CD4-positive, CD25-positive, alpha-beta regulatory T cell (primary cell): Measurements from ENCODE around the gene SMTN. TPM values are rescaled to one million over a fixed set of nuclear protein-coding genes. Genes with fewer than 3 reads are reported as not detected.

ENCODE experiments used
- ATAC-seq, 2 donors: fragments of 150-1000 bp; cut with Tn5 transposase; one replicate each; pipeline ENCODE4 v1.10.0; 2021; ENCODE audit warnings: low read depth in 2 of 2, moderate number of reproducible peaks in 2 of 2, moderate library complexity in 1 of 2
- DNase-seq, 3 donors: peaks; one replicate each; pipeline versions ENCODE4 v3.0.0 to v3.0.0-alpha.2; 2012 to 2022; ENCODE audit warnings: mixed read lengths in 1 of 3
- H3K27ac ChIP-seq: one replicate; pipeline ENCODE4 v1.7.0; 2013; ENCODE audit warnings: mild to moderate bottlenecking, low read length; ENCODE audit not compliant: insufficient read depth, poor library complexity, severe bottlenecking
- H3K27me3 ChIP-seq: one replicate; pipeline ENCODE4 v1.7.0; 2013; ENCODE audit warnings: low read length; ENCODE audit not compliant: control insufficient read depth, insufficient read depth
- H3K36me3 ChIP-seq: one replicate; pipeline ENCODE4 v1.7.0; 2013; ENCODE audit warnings: mild to moderate bottlenecking, low read length, moderate library complexity; ENCODE audit not compliant: control insufficient read depth, insufficient read depth
- H3K4me1 ChIP-seq: 2 replicates; pipeline ENCODE4 v1.7.0; 2013; ENCODE audit warnings: mild to moderate bottlenecking, low read length; ENCODE audit not compliant: insufficient read depth, control insufficient read depth, poor library complexity, severe bottlenecking
- H3K4me3 ChIP-seq: one replicate; pipeline ENCODE4 v1.7.0; 2013; ENCODE audit warnings: low read depth, mild to moderate bottlenecking, low read length, moderate library complexity
- H3K9me3 ChIP-seq, 2 experiments: 1 replicate in 1 of 2; 2 replicates in 1 of 2; pipeline ENCODE4 v1.7.0; 2013; ENCODE audit warnings: low read length in 2 of 2, mild to moderate bottlenecking in 1 of 2, moderate library complexity in 1 of 2; ENCODE audit not compliant: control insufficient read depth in 2 of 2
- H3K27ac Mint-ChIP-seq, 3 donors: one replicate each; pipeline ENCODE4 v1.8.0; 2020 to 2022; ENCODE audit warnings: mild to moderate bottlenecking in 3 of 3, mixed read lengths in 3 of 3, moderate library complexity in 2 of 3
- H3K27me3 Mint-ChIP-seq: one replicate; pipeline ENCODE4 v1.8.0; 2022; ENCODE audit warnings: mild to moderate bottlenecking, mixed read lengths
- H3K36me3 Mint-ChIP-seq: one replicate; pipeline ENCODE4 v1.8.0; 2020; ENCODE audit warnings: mixed read lengths
- H3K4me1 Mint-ChIP-seq, 4 donors: one replicate each; pipeline ENCODE4 v1.8.0; 2020 to 2022; ENCODE audit warnings: mixed read lengths in 4 of 4, mild to moderate bottlenecking in 1 of 4
- H3K4me3 Mint-ChIP-seq, 4 donors: one replicate each; pipeline ENCODE4 v1.8.0; 2020 to 2022; ENCODE audit warnings: mild to moderate bottlenecking in 4 of 4, mixed read lengths in 4 of 4, moderate library complexity in 3 of 4
- H3K9me3 Mint-ChIP-seq, 7 donors: one replicate each; pipeline ENCODE4 v1.8.0; 2020 to 2022; ENCODE audit warnings: mixed read lengths in 7 of 7, mild to moderate bottlenecking in 3 of 7, moderate library complexity in 2 of 7
- polyA plus RNA-seq, 4 donors: library from polyadenylated mRNA; unstranded; fragments of 300-500 nt; fragmentation: Illumina TruSeq; gene quantifications; one replicate each; pipeline ENCODE4 v1.2.3, GENCODE V29; 2021
- total RNA-seq: library from RNA; stranded (reverse); gene quantifications from one replicate; pipeline ENCODE4 v1.2.3, GENCODE V29; 2022

Gene SMTN
- total and polyA plus RNA-seq, 5 donors from 2014 or later: 0.33 to 6.5 (median 0.63) TPM; not detected in 1

DNA sequence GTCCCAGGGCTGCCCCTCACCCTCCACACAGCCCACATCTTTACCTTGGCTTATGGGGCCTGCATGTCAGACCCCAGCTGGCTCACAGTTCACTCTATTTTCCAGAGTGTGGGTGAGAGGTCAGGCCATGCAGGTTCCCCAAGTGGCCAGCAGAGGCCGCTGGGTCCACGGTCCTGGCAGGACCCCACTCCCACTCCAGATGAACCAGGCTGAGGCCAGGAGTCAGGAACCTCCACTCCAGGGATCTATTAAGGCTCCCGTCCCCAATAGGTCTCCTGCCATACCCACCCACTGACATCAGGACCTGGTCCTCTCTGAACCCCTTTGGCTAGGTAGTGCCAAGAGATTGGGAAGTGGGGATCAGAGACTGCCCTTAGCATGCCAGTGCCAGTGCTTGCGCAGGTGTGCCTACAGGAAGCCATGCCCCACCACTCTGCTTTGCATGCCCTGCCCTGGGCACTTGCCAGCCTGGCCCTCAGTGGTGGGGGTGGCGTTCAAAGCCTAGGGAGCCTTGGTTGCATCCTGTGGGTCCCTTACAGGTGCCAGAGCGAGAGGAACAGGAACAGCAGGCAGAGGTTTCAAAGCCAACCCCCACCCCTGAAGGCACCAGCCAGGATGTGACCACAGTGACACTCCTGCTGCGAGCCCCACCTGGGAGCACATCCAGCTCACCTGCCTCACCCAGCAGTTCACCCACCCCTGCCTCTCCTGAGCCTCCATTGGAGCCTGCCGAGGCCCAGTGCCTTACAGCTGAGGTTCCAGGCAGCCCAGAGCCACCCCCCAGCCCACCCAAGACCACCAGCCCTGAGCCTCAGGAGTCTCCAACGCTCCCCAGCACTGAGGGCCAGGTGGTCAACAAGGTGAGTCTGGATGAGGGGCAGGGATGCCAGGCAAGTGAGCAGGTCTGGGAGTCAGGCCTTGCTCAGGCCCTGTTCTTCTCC is 8.3 kb downstream of the SMTN start:
- peak overlapping the region in 1 of 3 donors; percentile 71 for H3K27ac Mint-ChIP-seq

DNA sequence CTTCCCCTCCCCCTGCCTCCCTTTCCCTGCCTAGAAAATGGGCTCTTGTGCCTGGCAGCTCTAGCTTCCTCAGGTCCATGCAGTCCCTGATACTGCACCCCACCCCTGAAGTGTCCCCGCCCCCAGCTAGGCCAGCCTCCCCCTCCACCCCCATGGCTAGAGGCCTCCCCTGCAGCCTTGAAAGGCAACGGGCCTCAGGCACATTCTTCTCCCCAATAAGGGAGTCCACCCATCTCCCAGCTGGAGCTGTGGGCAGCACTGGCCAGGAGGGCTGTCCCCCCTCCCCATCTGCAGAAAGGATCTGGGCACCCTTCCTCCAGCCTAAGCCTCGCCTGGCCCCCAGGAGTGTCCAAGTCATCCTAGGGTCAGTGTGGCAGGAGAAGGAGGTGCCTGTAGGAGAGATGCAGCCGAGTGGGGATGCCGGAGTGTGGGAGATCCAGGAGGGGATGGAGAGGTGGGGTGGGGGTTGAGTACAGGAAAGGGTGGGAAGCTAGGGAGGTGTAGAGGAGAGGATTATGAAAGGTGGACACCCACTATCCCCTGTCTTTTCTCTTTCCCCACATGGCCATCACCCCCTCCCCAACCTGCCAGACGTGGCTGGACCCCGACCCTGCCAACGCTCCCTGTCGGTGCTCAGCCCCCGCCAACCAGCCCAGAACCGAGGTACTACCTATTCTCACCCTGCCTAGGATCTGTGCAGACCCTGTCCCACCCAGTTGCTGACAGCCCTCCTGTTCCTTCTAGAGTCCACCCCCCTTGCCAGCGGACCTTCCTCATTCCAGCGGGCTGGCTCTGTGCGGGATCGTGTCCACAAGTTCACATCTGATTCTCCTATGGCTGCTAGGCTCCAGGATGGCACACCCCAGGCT is 9.3 kb downstream of the SMTN start:
- DNase-seq: no peak
- H3K9me3 Mint-ChIP-seq: no peaks in the 10 kb centered on the region
- no peaks in the 10 kb centered on the region for H3K4me1 Mint-ChIP-seq
- no peak overlapping the region for H3K4me3 Mint-ChIP-seq
- Histone ChIP-seq H3K4me1 (peaks cover 2% of the 10 kb centered on the region), H3K9me3 (no peaks in the 10 kb centered on the region), H3K27me3 (no peaks in the 10 kb centered on the region), H3K36me3 (no peaks in the 10 kb centered on the region), H3K4me3 (no peak overlapping the region), H3K27ac (no peak overlapping the region)
- no peaks in the 10 kb centered on the region for H3K27me3 Mint-ChIP-seq
- no peak for ATAC-seq
- H3K27ac Mint-ChIP-seq: no peak overlapping the region
- no peaks in the 10 kb centered on the region for H3K36me3 Mint-ChIP-seq

More for the DNA sequence above, 8.3 kb downstream of the SMTN start:
- no peaks in the 10 kb centered on the region for H3K9me3 Mint-ChIP-seq
- DNase-seq (peak; percentile 21 to 45 (median 26)), ATAC-seq (peak in 1 of 2 donors; percentile 22)
- H3K27ac ChIP-seq: no peak overlapping the region
- H3K4me1 ChIP-seq: peaks cover 11% of the 10 kb centered on the region
- no peak overlapping the region for H3K4me3 ChIP-seq
- H3K36me3 ChIP-seq: no peaks in the 10 kb centered on the region
- peak overlapping the region in 1 of 4 donors; percentile 20 for H3K4me3 Mint-ChIP-seq
- H3K4me1 Mint-ChIP-seq: peaks cover 0 to 3% (median under 1%) of the 10 kb centered on the region in 4 donors
- no peaks in the 10 kb centered on the region for H3K27me3 ChIP-seq
- no peaks in the 10 kb centered on the region for H3K27me3 Mint-ChIP-seq
- H3K36me3 Mint-ChIP-seq: no peaks in the 10 kb centered on the region
- no peaks in the 10 kb centered on the region for H3K9me3 ChIP-seq

- DNase-seq: no peak
Observed at GRCh38 chr22:31091106-31091975, 10.2 kb downstream of the SMTN start.

DNA sequence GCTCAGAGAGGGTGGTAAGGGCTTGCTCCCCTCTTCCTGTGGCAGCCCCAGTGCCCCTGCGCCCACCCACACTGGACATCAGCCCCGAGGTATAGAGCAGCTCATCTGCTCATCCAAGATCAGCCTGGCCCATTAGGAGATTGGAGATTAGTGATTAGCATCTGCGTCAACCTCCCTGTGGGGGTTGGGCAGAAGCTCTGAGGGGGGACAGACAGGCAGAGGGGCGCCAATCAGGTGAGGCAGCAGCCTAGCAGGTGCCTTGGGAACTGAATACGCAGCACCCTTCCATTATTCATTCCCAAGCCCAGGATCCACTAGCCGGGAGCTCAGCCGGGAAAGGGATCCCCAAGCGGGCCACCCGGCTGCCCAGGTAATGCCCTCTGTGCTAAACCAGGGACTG is 11.0 kb downstream of the SMTN start:
- DNase-seq: no peak
- no peak for ATAC-seq
- H3K36me3 ChIP-seq: no peaks in the 10 kb centered on the region
- H3K9me3 ChIP-seq: no peaks in the 10 kb centered on the region
- H3K27me3 ChIP-seq: no peaks in the 10 kb centered on the region
- Mint-ChIP-seq H3K27ac (no peak overlapping the region), H3K4me1 (no peaks in the 10 kb centered on the region), H3K9me3 (no peaks in the 10 kb centered on the region), H3K27me3 (no peaks in the 10 kb centered on the region), H3K4me3 (no peak overlapping the region), H3K36me3 (peaks cover 5% of the 10 kb centered on the region)
- H3K4me3 ChIP-seq: no peak overlapping the region
- no peak overlapping the region for H3K27ac ChIP-seq
- H3K4me1 ChIP-seq: no peaks in the 10 kb centered on the region

More at GRCh38 chr22:31091106-31091975, 10.2 kb downstream of the SMTN start:
- Mint-ChIP-seq H3K27ac (no peak overlapping the region), H3K27me3 (no peaks in the 10 kb centered on the region), H3K4me1 (no peaks in the 10 kb centered on the region), H3K36me3 (peaks cover 5% of the 10 kb centered on the region), H3K4me3 (no peak overlapping the region), H3K9me3 (no peaks in the 10 kb centered on the region)
- Histone ChIP-seq H3K27ac (no peak overlapping the region), H3K36me3 (no peaks in the 10 kb centered on the region), H3K27me3 (no peaks in the 10 kb centered on the region), H3K9me3 (no peaks in the 10 kb centered on the region), H3K4me3 (no peak overlapping the region), H3K4me1 (no peaks in the 10 kb centered on the region)
- no peak for ATAC-seq

DNA sequence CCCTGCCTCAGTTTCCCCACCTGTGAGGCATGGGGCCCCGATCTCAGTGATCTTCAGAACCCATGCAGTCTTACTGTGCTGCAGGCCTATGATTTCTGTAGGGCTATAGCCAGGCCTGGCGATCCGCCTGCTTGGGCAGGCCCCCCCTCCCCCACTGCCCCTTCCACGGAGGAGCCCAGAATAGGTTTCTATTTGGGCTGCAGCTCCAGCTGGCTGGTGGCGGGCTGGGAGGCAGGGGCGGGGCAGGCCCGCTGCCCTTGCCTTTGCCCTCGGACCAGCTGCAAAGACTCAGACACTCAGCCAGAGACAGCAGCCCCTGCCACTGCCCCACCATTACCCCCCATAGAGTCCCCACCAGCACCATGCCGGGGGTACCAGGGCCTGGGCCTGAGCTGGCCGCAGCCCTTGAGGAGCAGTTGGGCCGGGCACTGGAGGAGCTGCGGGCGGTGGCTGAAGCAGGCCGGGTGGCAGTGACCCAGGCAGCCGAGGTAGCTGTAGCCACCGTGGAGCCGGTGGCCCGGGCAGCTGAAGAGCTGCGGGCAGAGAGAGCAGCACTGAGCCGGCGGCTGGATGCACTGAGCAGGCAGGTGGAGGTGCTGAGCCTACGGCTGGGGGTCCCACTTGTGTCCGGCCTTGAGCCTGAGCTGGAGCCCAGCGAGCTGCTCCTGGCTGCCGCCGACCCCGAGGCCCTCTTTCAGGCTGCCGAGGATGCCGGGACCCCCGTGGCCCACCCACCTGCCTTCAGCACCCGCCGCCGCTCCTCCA is 12.2 kb downstream of the SMTN start:
- Mint-ChIP-seq H3K4me3 (no peak overlapping the region), H3K9me3 (no peaks in the 10 kb centered on the region), H3K4me1 (no peaks in the 10 kb centered on the region), H3K27me3 (no peaks in the 10 kb centered on the region), H3K27ac (no peak overlapping the region), H3K36me3 (peaks cover 5% of the 10 kb centered on the region)
- no peak overlapping the region for H3K27ac ChIP-seq
- ATAC-seq: no peak
- H3K9me3 ChIP-seq: no peaks in the 10 kb centered on the region
- no peaks in the 10 kb centered on the region for H3K27me3 ChIP-seq
- H3K4me3 ChIP-seq: no peak overlapping the region
- no peaks in the 10 kb centered on the region for H3K36me3 ChIP-seq
- DNase-seq: no peak
- no peaks in the 10 kb centered on the region for H3K4me1 ChIP-seq

DNA sequence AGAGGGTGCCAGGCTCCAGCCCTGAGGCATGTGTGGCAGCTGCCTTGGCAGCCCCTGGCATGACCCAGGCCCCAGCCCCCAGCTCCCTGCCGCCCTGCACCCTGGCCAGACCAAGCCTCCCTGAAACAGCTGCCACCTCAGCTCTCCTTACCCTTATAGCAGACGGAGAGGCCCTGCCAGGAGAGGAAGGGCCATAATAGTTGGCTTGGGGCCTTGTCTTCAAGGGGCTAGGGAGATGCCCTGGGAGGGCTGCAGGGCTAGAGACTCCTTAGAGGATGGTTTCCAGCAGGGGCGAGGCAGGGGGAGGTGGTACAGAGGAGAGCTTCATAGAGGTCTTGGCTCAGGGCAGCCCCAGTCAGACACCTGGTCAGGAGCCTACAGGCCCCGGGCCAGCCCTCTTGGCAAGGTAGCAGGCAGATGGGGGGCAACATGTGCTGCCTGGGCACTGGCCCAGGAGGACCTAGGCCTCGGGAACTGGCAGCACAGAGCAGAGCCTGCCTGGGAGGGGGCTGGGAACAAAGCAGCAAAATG is 13.0 kb downstream of the SMTN start:
- Histone ChIP-seq H3K4me1 (no peaks in the 10 kb centered on the region), H3K36me3 (no peaks in the 10 kb centered on the region), H3K9me3 (no peaks in the 10 kb centered on the region), H3K27ac (no peak overlapping the region), H3K4me3 (no peak overlapping the region), H3K27me3 (no peaks in the 10 kb centered on the region)
- ATAC-seq (no peak), DNase-seq (no peak)
- H3K4me3 Mint-ChIP-seq: no peak overlapping the region
- H3K27me3 Mint-ChIP-seq: no peaks in the 10 kb centered on the region
- no peak overlapping the region for H3K27ac Mint-ChIP-seq
- no peaks in the 10 kb centered on the region for H3K4me1 Mint-ChIP-seq
- peaks cover 5% of the 10 kb centered on the region for H3K36me3 Mint-ChIP-seq
- H3K9me3 Mint-ChIP-seq: no peaks in the 10 kb centered on the region
